H9 (cell line): ENCODE results near the gene KLHL34. TPM values are rescaled to one million over a fixed set of nuclear protein-coding genes. Genes with fewer than 3 reads are reported as not detected.

Experiments used
- DNase-seq: peaks from one replicate; pipeline ENCODE4 v3.0.0-alpha.2; 2017
- H2AFZ ChIP-seq: one replicate; pipeline ENCODE4 v1.6.1; 2013; ENCODE audit warnings: mild to moderate bottlenecking, low read length, control low read depth, moderate library complexity
- H2AK5ac ChIP-seq: 2 replicates; pipeline ENCODE4 v1.6.1; 2013; ENCODE audit warnings: low read length, control low read depth, mixed read lengths; ENCODE audit not compliant: insufficient read length
- H2BK120ac ChIP-seq: one replicate; pipeline ENCODE4 v1.6.1; 2013; ENCODE audit warnings: low read depth, mild to moderate bottlenecking, low read length, control low read depth, inconsistent platforms; ENCODE audit not compliant: poor library complexity, severe bottlenecking
- H2BK12ac ChIP-seq: 2 replicates; pipeline ENCODE4 v1.6.1; 2013; ENCODE audit warnings: low read length, control low read depth, mixed read lengths, low read depth; ENCODE audit not compliant: insufficient read length
- H2BK15ac ChIP-seq: 2 replicates; pipeline ENCODE4 v1.6.1; 2013; ENCODE audit warnings: low read depth, low read length, control low read depth
- H2BK20ac ChIP-seq: one replicate; pipeline ENCODE4 v1.6.1; 2013; ENCODE audit warnings: low read depth, mild to moderate bottlenecking, low read length, control low read depth, inconsistent platforms; ENCODE audit not compliant: poor library complexity, severe bottlenecking
- H2BK5ac ChIP-seq: 2 replicates; pipeline ENCODE4 v1.6.1; 2013; ENCODE audit warnings: low read length, control low read depth, mixed read lengths; ENCODE audit not compliant: insufficient read length
- H3K14ac ChIP-seq: 2 replicates; pipeline ENCODE4 v1.6.1; 2013; ENCODE audit warnings: low read length, control low read depth; ENCODE audit not compliant: insufficient read depth
- H3K18ac ChIP-seq: 2 replicates; pipeline ENCODE4 v1.6.1; 2013; ENCODE audit warnings: low read depth, mild to moderate bottlenecking, mixed read lengths, low read length, control low read depth; ENCODE audit not compliant: insufficient read length
- H3K23ac ChIP-seq: 2 replicates; pipeline ENCODE4 v1.6.1; 2013; ENCODE audit warnings: low read length, control low read depth, mixed read lengths, low read depth; ENCODE audit not compliant: insufficient read length
- H3K23me2 ChIP-seq: 2 replicates; pipeline ENCODE4 v1.6.1; 2013; ENCODE audit warnings: low read depth, mild to moderate bottlenecking, mixed read lengths, low read length, control low read depth; ENCODE audit not compliant: insufficient read length, poor library complexity, severe bottlenecking
- H3K27ac ChIP-seq: 2 replicates; pipeline ENCODE4 v1.5.1; 2013; ENCODE audit warnings: low read length, control low read depth, mixed read lengths, low read depth; ENCODE audit not compliant: insufficient read length
- H3K27me3 ChIP-seq: 2 replicates; pipeline ENCODE4 v1.6.1; 2013; ENCODE audit warnings: low read length, control low read depth, inconsistent platforms; ENCODE audit not compliant: insufficient read depth
- H3K4ac ChIP-seq: 2 replicates; pipeline ENCODE4 v1.6.1; 2013; ENCODE audit warnings: low read depth, mild to moderate bottlenecking, control low read depth, inconsistent platforms, low read length, moderate library complexity
- H3K4me1 ChIP-seq: 2 replicates; pipeline ENCODE4 v1.6.1; 2013; ENCODE audit warnings: low read length, control low read depth, inconsistent platforms; ENCODE audit not compliant: insufficient read depth
- H3K4me2 ChIP-seq: 2 replicates; pipeline ENCODE4 v1.6.1; 2013; ENCODE audit warnings: low read length, control low read depth, mixed read lengths; ENCODE audit not compliant: insufficient read length, insufficient read depth
- H3K56ac ChIP-seq: 2 replicates; pipeline ENCODE4 v1.6.1; 2013; ENCODE audit warnings: low read depth, mild to moderate bottlenecking, mixed read lengths, low read length, control low read depth; ENCODE audit not compliant: insufficient read length
- H3K79me1 ChIP-seq: 2 replicates; pipeline ENCODE4 v1.6.1; 2013; ENCODE audit warnings: low read depth, mild to moderate bottlenecking, moderate library complexity, low read length, control low read depth, inconsistent platforms; ENCODE audit not compliant: insufficient read depth, poor library complexity, severe bottlenecking
- H3K79me2 ChIP-seq: 2 replicates; pipeline ENCODE4 v1.6.1; 2013; ENCODE audit warnings: low read length, control low read depth, inconsistent platforms; ENCODE audit not compliant: insufficient read depth
- H3K9ac ChIP-seq: 2 replicates; pipeline ENCODE4 v1.6.1; 2013; ENCODE audit warnings: low read length, control low read depth, mixed read lengths; ENCODE audit not compliant: insufficient read length; ENCODE audit errors: extremely low read depth
- H3K9me3 ChIP-seq: one replicate; pipeline ENCODE4 v1.6.1; 2013; ENCODE audit warnings: low read depth, low read length, inconsistent platforms; ENCODE audit not compliant: control insufficient read depth
- H3T11ph ChIP-seq: one replicate; pipeline ENCODE4 v1.6.1; 2013; ENCODE audit warnings: mild to moderate bottlenecking, low read length, control low read depth, inconsistent platforms
- H4K20me1 ChIP-seq: one replicate; pipeline ENCODE4 v1.6.1; 2013; ENCODE audit not compliant: control insufficient read depth, insufficient read length, insufficient read depth
- H4K5ac ChIP-seq: 2 replicates; pipeline ENCODE4 v1.6.1; 2013; ENCODE audit warnings: low read depth, mild to moderate bottlenecking, mixed read lengths, low read length, control low read depth; ENCODE audit not compliant: insufficient read length
- H4K8ac ChIP-seq: replicated peaks from 2 replicates; pipeline ENCODE4 v1.6.1; 2013; ENCODE audit warnings: low read length, control low read depth, mixed read lengths, low read depth; ENCODE audit not compliant: insufficient read length
- H4K91ac ChIP-seq: 2 replicates; pipeline ENCODE4 v1.6.1; 2013; ENCODE audit warnings: low read depth, mild to moderate bottlenecking, moderate library complexity, mixed read lengths, low read length, control low read depth; ENCODE audit not compliant: insufficient read length
- H3K27ac Mint-ChIP-seq, 3 experiments: 2 replicates in 2 of 3; 3 replicates in 1 of 3; pipeline ENCODE4 v1.8.0; 2020 to 2021; ENCODE audit warnings: mixed read lengths in 3 of 3, mild to moderate bottlenecking in 1 of 3, moderate library complexity in 1 of 3
- H3K27me3 Mint-ChIP-seq: 2 replicates; pipeline ENCODE4 v1.8.0; 2021; ENCODE audit warnings: low read depth, mild to moderate bottlenecking, moderate library complexity, mixed read lengths
- H3K36me3 Mint-ChIP-seq, 3 experiments: 2 replicates in 2 of 3; 3 replicates in 1 of 3; pipeline ENCODE4 v1.8.0; 2020 to 2021; ENCODE audit warnings: low read depth in 3 of 3, mixed read lengths in 3 of 3; ENCODE audit not compliant: insufficient read depth in 1 of 3
- H3K4me1 Mint-ChIP-seq, 2 experiments: 2 replicates each; pipeline ENCODE4 v1.8.0; 2020; ENCODE audit warnings: mixed read lengths in 2 of 2
- H3K4me3 Mint-ChIP-seq, 2 experiments: 2 replicates in 1 of 2; 3 replicates in 1 of 2; pipeline ENCODE4 v1.8.0; 2020 to 2021; ENCODE audit warnings: mild to moderate bottlenecking in 2 of 2, mixed read lengths in 2 of 2, moderate library complexity in 1 of 2
- H3K9me3 Mint-ChIP-seq, 2 experiments: 2 replicates in 1 of 2; 3 replicates in 1 of 2; pipeline ENCODE4 v1.8.0; 2020; ENCODE audit warnings: mild to moderate bottlenecking in 2 of 2, mixed read lengths in 2 of 2, moderate library complexity in 1 of 2
- CTCF ChIP-seq: fragments of 200-600 bp; sonication (generic); conservative IDR thresholded peaks from 3 replicates; pipeline ENCODE4 v1.8.0; 2021; ENCODE audit warnings: antibody characterized with exemption, mild to moderate bottlenecking
- WGBS: extraction: QIAGEN DNeasy Blood & Tissue Kit; methylation state at CpG from one replicate; pipeline ENCODE4 v1.1.7; 2013; ENCODE audit warnings: missing lambda C conversion rate, low lambda C conversion rate, mixed read lengths; ENCODE audit not compliant: insufficient read length; ENCODE audit errors: extremely low coverage; 5-methylcytosine and 5-hydroxymethylcytosine counted together
- total RNA-seq: library from RNA; stranded (reverse); gene quantifications from 2 replicates; pipeline ENCODE4 v1.2.1, GENCODE V29; 2021

Gene KLHL34
- total RNA-seq, 1 experiment from 2014 or later, result not detected

GRCh38 chrX:21620234-21620633 is 37.9 kb downstream of the KLHL34 start:
- Histone ChIP-seq H3T11ph (no peak overlapping the region), H4K8ac (no peak overlapping the region), H2BK120ac (no peak overlapping the region), H3K14ac (no peak overlapping the region), H4K91ac (no peak overlapping the region), H2BK5ac (no peak overlapping the region), H4K5ac (no peak overlapping the region), H2AK5ac (no peak overlapping the region), H2AFZ (no peak overlapping the region), H3K23me2 (no peaks in the 10 kb centered on the region), H3K4me1 (no peaks in the 10 kb centered on the region), H3K27me3 (no peaks in the 10 kb centered on the region), H3K4ac (no peak overlapping the region), H4K20me1 (no peaks in the 10 kb centered on the region), H3K56ac (no peak overlapping the region), H3K79me1 (no peaks in the 10 kb centered on the region), H3K79me2 (no peaks in the 10 kb centered on the region), H3K4me2 (no peak overlapping the region), H3K27ac (no peak overlapping the region), H3K18ac (no peak overlapping the region), H2BK12ac (no peak overlapping the region), H3K9ac (no peak overlapping the region), H2BK20ac (no peak overlapping the region), H3K23ac (no peak overlapping the region), H3K9me3 (peaks cover 15% of the 10 kb centered on the region), H2BK15ac (no peak overlapping the region)
- Mint-ChIP-seq H3K27ac (peak overlapping the region in 1 of 3 experiments; percentile 63; a peak in 1 of 7 replicates), H3K4me1 (peaks cover 7 to 8% of the 10 kb centered on the region in 2 experiments), H3K4me3 (no peak overlapping the region), H3K27me3 (no peaks in the 10 kb centered on the region), H3K36me3 (no peaks in the 10 kb centered on the region), H3K9me3 (peaks cover 0 to 4% of the 10 kb centered on the region in 2 experiments; a peak in 1 of 5 replicates)
- no peak for TF ChIP-seq CTCF
- no CpG with 5 or more reads among the region's 2 CpGs for WGBS
- no peak for DNase-seq
